Aorta (tissue), 5 donors: ENCODE results near the gene UBE4B. TPM values are rescaled to one million over a fixed set of nuclear protein-coding genes. Genes with fewer than 3 reads are reported as not detected.

ENCODE experiments used
- ATAC-seq: fragments of 200-7000 bp; cut with Tn5 transposase; one replicate; pipeline ENCODE4 v1.9.1; 2022; ENCODE audit warnings: moderate library complexity; ENCODE audit not compliant: low FRiP score
- DNase-seq, 2 donors: peaks; one replicate each; pipeline ENCODE4 v3.0.0-alpha.2; 2020
- H3K27ac ChIP-seq, 2 donors: one replicate each; pipeline ENCODE4 v1.5.1; 2013; ENCODE audit warnings: low read length in 2 of 2, mild to moderate bottlenecking in 2 of 2, moderate library complexity in 2 of 2, control low read depth in 1 of 2, inconsistent platforms in 1 of 2, low read depth in 1 of 2
- H3K27me3 ChIP-seq, 2 donors: one replicate each; pipeline ENCODE4 v1.6.1; 2013; ENCODE audit warnings: control low read depth in 1 of 2, low read length in 1 of 2, mild to moderate bottlenecking in 1 of 2, moderate library complexity in 1 of 2; ENCODE audit not compliant: insufficient read depth in 2 of 2, control insufficient read depth in 1 of 2
- H3K36me3 ChIP-seq, 2 donors: one replicate each; pipeline ENCODE4 v1.6.1; 2013; ENCODE audit warnings: control low read depth in 1 of 2, low read length in 1 of 2, mild to moderate bottlenecking in 1 of 2; ENCODE audit not compliant: insufficient read depth in 2 of 2, control insufficient read depth in 1 of 2
- H3K4me1 ChIP-seq, 2 donors: one replicate each; pipeline ENCODE4 v1.6.1; 2013; ENCODE audit warnings: low read length in 2 of 2, control low read depth in 1 of 2, mild to moderate bottlenecking in 1 of 2, moderate library complexity in 1 of 2; ENCODE audit not compliant: insufficient read depth in 2 of 2, control insufficient read depth in 1 of 2
- H3K4me3 ChIP-seq, 2 donors: one replicate each; pipeline ENCODE4 v1.5.1; 2013; ENCODE audit warnings: low read length in 2 of 2, control low read depth in 1 of 2, mild to moderate bottlenecking in 1 of 2
- H3K9me3 ChIP-seq: one replicate; pipeline ENCODE4 v1.6.1; 2013; ENCODE audit warnings: mild to moderate bottlenecking, low read length; ENCODE audit not compliant: control insufficient read depth
- WGBS, 2 donors: extraction: QIAGEN DNeasy Blood & Tissue Kit; methylation state at CpG; one replicate each; pipeline ENCODE4 v1.1.7; 2013; 5-methylcytosine and 5-hydroxymethylcytosine counted together
- intact Hi-C, 2 donors: fragments of 100-400 bp; cut with DNase I; formaldehyde crosslinking; loops; one replicate each; pipeline versions ENCODE4 v1.14.2 to v1.15.0; 2022
- polyA plus RNA-seq, 2 donors: library from polyadenylated mRNA; stranded (reverse); fragments of 200-250 nt; gene quantifications; one replicate each; pipeline ENCODE4 v1.2.3, GENCODE V29; 2013
- total RNA-seq, 2 donors: library from RNA; stranded (reverse); fragmentation: NEBNext Ultra II Directional; extraction: Animal tissue kit (Norgen Biotek cat#: 25700); gene quantifications; one replicate each; pipeline ENCODE4 v1.2.1, GENCODE V29; 2021
- donor health status: healthy with polysubstance abuse.
- donor health status: Bipolar disorder and iron deficiency.
- donor health status: DM: no; HTN: no; CAD: no.
- donor health status: DM: no; HTN: no; CAD: no.
- donor health status: DM: yes; HTN: yes; CAD: no.

Gene UBE4B
- total and polyA plus RNA-seq, 4 donors: 11.6 to 54.8 (median 38.4) TPM

- Histone ChIP-seq H3K4me3 (no peak overlapping the region), H3K4me1 (peaks cover 2 to 8% of the 10 kb centered on the region in 2 donors), H3K27me3 (no peaks in the 10 kb centered on the region), H3K9me3 (no peaks in the 10 kb centered on the region), H3K36me3 (no peaks in the 10 kb centered on the region), H3K27ac (no peak overlapping the region)
- no peak for DNase-seq
- intact Hi-C loops: no loop called here
- ATAC-seq: no peak
- 85 to 86% methylated on average over 3 of the region's 3 CpGs for WGBS, 2 donors
Measured at GRCh38 chr1:10048601-10049000, 15.8 kb downstream of the UBE4B start.

GRCh38 chr1:10050611-10051010, 17.9 kb downstream of the UBE4B start:
- Histone ChIP-seq H3K9me3 (no peaks in the 10 kb centered on the region), H3K4me3 (no peak overlapping the region), H3K4me1 (peaks cover 2 to 8% of the 10 kb centered on the region in 2 donors), H3K36me3 (no peaks in the 10 kb centered on the region), H3K27ac (no peak overlapping the region), H3K27me3 (no peaks in the 10 kb centered on the region)
- no peak for DNase-seq
- ATAC-seq: no peak
- intact Hi-C loops: no loop called here
- WGBS, 2 donors: 61 to 62% methylated on average over 3 of the region's 3 CpGs

- intact Hi-C loops: no loop called here
- H3K27ac ChIP-seq: no peak overlapping the region
- H3K36me3 ChIP-seq: no peaks in the 10 kb centered on the region
- H3K27me3 ChIP-seq: no peaks in the 10 kb centered on the region
- DNase-seq (no peak), ATAC-seq (no peak)
- no peak overlapping the region for H3K4me3 ChIP-seq
- WGBS, 2 donors: 85 to 88% methylated on average over 1 of the region's 1 CpG
- H3K4me1 ChIP-seq: peaks cover under 1 to 2% of the 10 kb centered on the region in 2 donors
- H3K9me3 ChIP-seq: no peaks in the 10 kb centered on the region
Measured at GRCh38 chr1:10051656-10052055, 18.9 kb downstream of the UBE4B start.

GRCh38 chr1:10052347-10052746, 19.6 kb downstream of the UBE4B start:
- H3K27ac ChIP-seq: no peak overlapping the region
- no peak for ATAC-seq
- WGBS, 2 donors: 87 to 90% methylated on average over 4 of the region's 4 CpGs
- no peak overlapping the region for H3K4me3 ChIP-seq
- no peaks in the 10 kb centered on the region for H3K36me3 ChIP-seq
- H3K27me3 ChIP-seq: no peaks in the 10 kb centered on the region
- DNase-seq: no peak
- intact Hi-C loops: no loop called here
- no peaks in the 10 kb centered on the region for H3K9me3 ChIP-seq
- peaks cover 0 to 2% of the 10 kb centered on the region in 2 donors for H3K4me1 ChIP-seq

GRCh38 chr1:10054465-10054864, 21.7 kb downstream of the UBE4B start:
- H3K4me1 ChIP-seq: no peaks in the 10 kb centered on the region
- no peaks in the 10 kb centered on the region for H3K9me3 ChIP-seq
- 82 to 85% methylated on average over 2 of the region's 2 CpGs for WGBS, 2 donors
- no peak overlapping the region for H3K27ac ChIP-seq
- DNase-seq (no peak), ATAC-seq (no peak)
- intact Hi-C loops: no loop called here
- H3K4me3 ChIP-seq: no peak overlapping the region
- H3K36me3 ChIP-seq: no peaks in the 10 kb centered on the region
- no peaks in the 10 kb centered on the region for H3K27me3 ChIP-seq

DNA sequence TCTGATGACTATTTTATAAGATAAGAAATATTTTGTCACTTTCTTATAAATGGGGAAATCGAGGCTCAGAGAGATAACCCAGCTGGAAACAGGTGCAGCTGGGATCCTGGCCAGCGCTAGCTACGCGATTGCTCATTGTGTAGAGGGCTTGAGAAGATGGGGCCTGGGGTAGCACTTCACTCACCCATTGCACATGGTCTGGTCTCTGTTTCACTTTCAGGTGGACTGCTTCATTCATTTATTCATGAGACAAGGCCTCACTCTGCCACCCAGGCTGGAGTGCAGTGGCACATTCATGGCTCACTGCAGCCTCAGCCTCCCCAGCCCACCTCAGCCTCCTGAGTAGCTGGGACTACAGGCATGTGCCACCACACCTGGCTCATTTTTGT, 23.8 kb downstream of the UBE4B start:
- Histone ChIP-seq H3K27ac (no peak overlapping the region), H3K9me3 (no peaks in the 10 kb centered on the region), H3K27me3 (no peaks in the 10 kb centered on the region), H3K4me1 (no peaks in the 10 kb centered on the region), H3K36me3 (no peaks in the 10 kb centered on the region), H3K4me3 (no peak overlapping the region)
- intact Hi-C loops: loop anchor here in 1 of 2 donors (5.0 kb wide), 1 partner anchor 51 kb away; no protein-coding TSS in a partner anchor
- DNase-seq: peak in 1 of 2 donors; percentile 13
- WGBS, 2 donors: 81 to 86% methylated on average over 4 of the region's 4 CpGs
- no peak for ATAC-seq

- Histone ChIP-seq H3K27ac (no peak overlapping the region), H3K4me1 (no peaks in the 10 kb centered on the region), H3K36me3 (no peaks in the 10 kb centered on the region), H3K4me3 (no peak overlapping the region), H3K27me3 (no peaks in the 10 kb centered on the region), H3K9me3 (no peaks in the 10 kb centered on the region)
- DNase-seq: peak; percentile 67 to 81
- intact Hi-C loops: loop anchor here in 1 of 2 donors (5.0 kb wide), 1 partner anchor 50 kb away; no protein-coding TSS in a partner anchor
- WGBS, 2 donors: 12 to 15% methylated on average over 4 of the region's 4 CpGs
- ATAC-seq: peak; percentile 74
Measured at GRCh38 chr1:10057343-10057742, 24.6 kb downstream of the UBE4B start.

- no peaks in the 10 kb centered on the region for H3K4me1 ChIP-seq
Measured at GRCh38 chr1:10057796-10058195, 25.0 kb downstream of the UBE4B start.

DNA sequence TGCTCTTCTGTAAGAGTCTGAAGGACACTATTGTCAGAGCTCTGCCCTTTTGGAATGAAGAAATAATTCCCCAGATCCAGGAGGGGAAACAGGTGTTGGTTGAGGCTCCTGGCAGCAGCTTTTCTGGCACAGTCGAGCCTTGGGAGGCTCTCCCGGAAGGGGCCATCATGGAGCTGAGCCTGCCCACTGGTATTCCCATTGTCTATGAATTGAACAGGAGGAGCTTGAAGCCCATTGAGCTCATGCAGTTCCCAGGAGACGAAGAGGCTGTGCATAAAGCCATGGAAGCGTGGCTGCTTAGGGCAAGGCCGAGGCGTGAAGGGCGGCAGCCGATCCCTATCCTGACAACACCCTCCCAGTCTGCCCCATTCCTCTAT, 26.6 kb downstream of the UBE4B start:
- Histone ChIP-seq H3K27me3 (no peaks in the 10 kb centered on the region), H3K9me3 (no peaks in the 10 kb centered on the region), H3K36me3 (no peaks in the 10 kb centered on the region), H3K4me3 (no peak overlapping the region), H3K27ac (peak overlapping the region in 1 of 2 donors; percentile 14), H3K4me1 (no peaks in the 10 kb centered on the region)
- intact Hi-C loops: loop anchor here in 1 of 2 donors (5.0 kb wide), 1 partner anchor 48 kb away; no protein-coding TSS in a partner anchor
- peak in 1 of 2 donors; percentile 40 for DNase-seq
- ATAC-seq: no peak
- WGBS, 2 donors: 94 to 95% methylated on average over 8 of the region's 8 CpGs

More at GRCh38 chr1:10057796-10058195, 25.0 kb downstream of the UBE4B start:
- Histone ChIP-seq H3K27me3 (no peaks in the 10 kb centered on the region), H3K4me3 (no peak overlapping the region), H3K27ac (peak overlapping the region in 1 of 2 donors; percentile 59), H3K36me3 (no peaks in the 10 kb centered on the region), H3K9me3 (no peaks in the 10 kb centered on the region)
- intact Hi-C loops: loop anchor here in 1 of 2 donors (5.0 kb wide), 1 partner anchor 50 kb away; no protein-coding TSS in a partner anchor
- WGBS, 2 donors: 72 to 75% methylated on average over 5 of the region's 5 CpGs
- DNase-seq (peak in 1 of 2 donors; percentile 40), ATAC-seq (peak; percentile 27)
